Left lung (tissue), 10 donors: ENCODE results near the gene JARID2. TPM values are rescaled to one million over a fixed set of nuclear protein-coding genes. Genes with fewer than 3 reads are reported as not detected.

ENCODE experiments used
- ATAC-seq: fragments of 200-7000 bp; cut with Tn5 transposase; one replicate; pipeline ENCODE4 v1.9.1; 2020; ENCODE audit warnings: moderate library complexity
- DNase-seq, 4 donors: peaks; one replicate each; pipeline ENCODE4 v3.0.0-alpha.2; 2013 to 2020
- H3K27ac ChIP-seq, 2 donors: fragments of 200-600 bp; sonication (generic) in 1 of 2; one replicate each; pipeline versions ENCODE4 v1.5.0 to v1.8.0; 2020 to 2021
- H3K27me3 ChIP-seq, 2 donors: fragments of 200-600 bp; sonication (generic) in 1 of 2; one replicate each; pipeline versions ENCODE4 v1.5.0 to v1.8.0; 2020 to 2021
- H3K36me3 ChIP-seq, 2 donors: fragments of 200-600 bp; sonication (generic) in 1 of 2; one replicate each; pipeline versions ENCODE4 v1.5.0 to v1.8.0; 2020 to 2021
- H3K4me1 ChIP-seq, 2 donors: fragments of 200-600 bp; one replicate each; pipeline ENCODE4 v1.8.0; 2021
- H3K4me3 ChIP-seq, 2 donors: fragments of 200-600 bp; sonication (generic) in 1 of 2; one replicate each; pipeline versions ENCODE4 v1.5.0 to v1.8.0; 2020 to 2021; ENCODE audit warnings: mild to moderate bottlenecking in 1 of 2
- H3K9me3 ChIP-seq, 2 donors: fragments of 200-600 bp; sonication (generic) in 1 of 2; one replicate each; pipeline versions ENCODE4 v1.5.0 to v1.8.0; 2020 to 2021
- CTCF ChIP-seq, 2 donors: fragments of 200-600 bp; sonication (generic) in 1 of 2; IDR thresholded peaks; one replicate each; pipeline versions ENCODE4 v1.5.0 to v1.8.0; 2021; ENCODE audit warnings: antibody characterized with exemption in 2 of 2
- intact Hi-C, 2 donors: fragments of 100-400 bp; cut with DNase I; formaldehyde crosslinking; loops; one replicate each; pipeline versions ENCODE4 v1.11.2 to v1.14.2; 2022
- polyA plus RNA-seq, 6 donors: library from polyadenylated mRNA; unstranded; fragments of 120-200 nt; gene quantifications; one replicate each; pipeline ENCODE4 v1.2.1, GENCODE V29; 2013; ENCODE audit not compliant: insufficient read length in 6 of 6
- total RNA-seq, 2 donors: library from RNA; stranded (reverse); fragmentation: NEBNext Ultra II Directional; extraction: Animal tissue kit (Norgen Biotek cat#: 25700); gene quantifications; one replicate each; pipeline ENCODE4 v1.2.1, GENCODE V29; 2021
- donor health status: DM: no; HTN: yes; CAD: no.
- donor health status: DM: no; HTN: no; CAD: no.

JARID2 gene
- total and polyA plus RNA-seq, 8 donors = 10.2 to 19.4 (median 17.8) TPM

GRCh38 chr6:15417811-15418210, 171.9 kb downstream of the JARID2 start:
- peaks cover 0 to 14% of the 10 kb centered on the region in 2 donors for H3K9me3 ChIP-seq
- no peak overlapping the region for H3K27ac ChIP-seq
- H3K36me3 ChIP-seq = no peaks in the 10 kb centered on the region
- DNase-seq = no peak
- no peak overlapping the region for H3K4me3 ChIP-seq
- peaks cover 4 to 30% of the 10 kb centered on the region in 2 donors for H3K4me1 ChIP-seq
- intact Hi-C loops = no loop called here
- H3K27me3 ChIP-seq = no peaks in the 10 kb centered on the region
- TF ChIP-seq CTCF (IDR thresholded peaks at IDR 0.05) = no peak
- ATAC-seq = no peak

- DNase-seq (no peak), ATAC-seq (no peak)
- Histone ChIP-seq H3K4me1 (peaks cover 0 to 31% of the 10 kb centered on the region in 2 donors), H3K27ac (no peak overlapping the region), H3K36me3 (no peaks in the 10 kb centered on the region), H3K27me3 (no peaks in the 10 kb centered on the region), H3K4me3 (no peak overlapping the region), H3K9me3 (peaks cover 0 to 14% of the 10 kb centered on the region in 2 donors)
- intact Hi-C loops = no loop called here
- TF ChIP-seq CTCF (IDR thresholded peaks at IDR 0.05) = no peak
Measured at GRCh38 chr6:15419493-15419892, 173.6 kb downstream of the JARID2 start.

GRCh38 chr6:15420959-15421438, 175.1 kb downstream of the JARID2 start:
- no peak for TF ChIP-seq CTCF (IDR thresholded peaks at IDR 0.05)
- Histone ChIP-seq H3K4me1 (peaks cover 0 to 36% of the 10 kb centered on the region in 2 donors), H3K36me3 (no peaks in the 10 kb centered on the region), H3K4me3 (no peak overlapping the region), H3K9me3 (peaks cover 0 to 14% of the 10 kb centered on the region in 2 donors), H3K27me3 (no peaks in the 10 kb centered on the region), H3K27ac (peak overlapping the region in 1 of 2 donors; percentile 37)
- ATAC-seq (no peak), DNase-seq (no peak)
- intact Hi-C loops = no loop called here

- Histone ChIP-seq H3K4me1 (peaks cover 10 to 45% of the 10 kb centered on the region in 2 donors), H3K27ac (no peak overlapping the region), H3K9me3 (peaks cover 0 to 14% of the 10 kb centered on the region in 2 donors), H3K36me3 (no peaks in the 10 kb centered on the region), H3K4me3 (no peak overlapping the region), H3K27me3 (no peaks in the 10 kb centered on the region)
- no peak for TF ChIP-seq CTCF (IDR thresholded peaks at IDR 0.05)
- intact Hi-C loops = no loop called here
- ATAC-seq = no peak
- DNase-seq = no peak
Measured at GRCh38 chr6:15421945-15422733, 176.3 kb downstream of the JARID2 start.

- peaks cover 0 to 14% of the 10 kb centered on the region in 2 donors for H3K9me3 ChIP-seq
Measured at GRCh38 chr6:15423286-15423993, 177.6 kb downstream of the JARID2 start.

More at GRCh38 chr6:15423286-15423993, 177.6 kb downstream of the JARID2 start:
- no peak overlapping the region for H3K27ac ChIP-seq
- ATAC-seq (no peak), DNase-seq (no peak)
- H3K4me3 ChIP-seq = no peak overlapping the region
- intact Hi-C loops = no loop called here
- H3K36me3 ChIP-seq = no peaks in the 10 kb centered on the region
- H3K4me1 ChIP-seq = peaks cover 11 to 58% of the 10 kb centered on the region in 2 donors
- TF ChIP-seq CTCF (IDR thresholded peaks at IDR 0.05) = no peak
- H3K27me3 ChIP-seq = no peaks in the 10 kb centered on the region
